ENCODE data around the gene FYCO1. TPM values are rescaled to one million over a fixed set of nuclear protein-coding genes. Genes with fewer than 3 reads are reported as not detected.
A peak's percentile ranks its signal among the peaks of the same experiment; 100 is the strongest.

Gene FYCO1
- polyA plus RNA-seq, 1 donor = 17.5 TPM

GRCh38 chr3:45915518-45916231, 79.9 kb downstream of the FYCO1 start:
- DNase-seq = no peak

GRCh38 chr3:45915059-45915439, 80.6 kb downstream of the FYCO1 start:
- DNase-seq = no peak

GRCh38 chr3:45914362-45915058, 81.1 kb downstream of the FYCO1 start:
- DNase-seq = no peak

- no peak for DNase-seq
Observed at GRCh38 chr3:45912435-45912834, 83.2 kb downstream of the FYCO1 start.

- no peak for DNase-seq
Observed at GRCh38 chr3:45911511-45912226, 84.0 kb downstream of the FYCO1 start.

GRCh38 chr3:45910892-45911291, 84.7 kb downstream of the FYCO1 start:
- no peak for DNase-seq

- no peak for DNase-seq
Observed at GRCh38 chr3:45909542-45909941, 86.1 kb downstream of the FYCO1 start.

- DNase-seq = no peak
Observed at GRCh38 chr3:45908761-45909160, 86.9 kb downstream of the FYCO1 start.

- no peak for DNase-seq
Observed at GRCh38 chr3:45907769-45908705, 87.6 kb downstream of the FYCO1 start.

GRCh38 chr3:45906681-45907407, 88.8 kb downstream of the FYCO1 start:
- no peak for DNase-seq

- DNase-seq = no peak
Observed at GRCh38 chr3:45905755-45906154, 89.9 kb downstream of the FYCO1 start.

GRCh38 chr3:45904931-45905330, 90.7 kb downstream of the FYCO1 start:
- DNase-seq = no peak

GRCh38 chr3:45896956-45897355, 98.7 kb downstream of the FYCO1 start:
- no peak for DNase-seq

GRCh38 chr3:45895686-45896468, 99.7 kb downstream of the FYCO1 start:
- DNase-seq = no peak

GRCh38 chr3:45894015-45894414, 101.6 kb downstream of the FYCO1 start:
- no peak for DNase-seq

- DNase-seq = no peak
Observed at GRCh38 chr3:45892161-45892560, 103.5 kb downstream of the FYCO1 start.

- peak; percentile 21 for DNase-seq
Observed at GRCh38 chr3:45890405-45890804, 105.2 kb downstream of the FYCO1 start.

- no peak for DNase-seq
Observed at GRCh38 chr3:45889337-45889736, 106.3 kb downstream of the FYCO1 start.

GRCh38 chr3:45887759-45888511, 107.7 kb downstream of the FYCO1 start:
- DNase-seq = no peak

GRCh38 chr3:45887285-45887684, 108.3 kb downstream of the FYCO1 start:
- DNase-seq = no peak
